Chondrocyte (in vitro differentiated cells): Measurements from ENCODE around the gene IFI27L1. TPM values are rescaled to one million over a fixed set of nuclear protein-coding genes. Genes with fewer than 3 reads are reported as not detected.

Experiments
- DNase-seq: peaks from one replicate; pipeline ENCODE4 v3.0.0; 2021; ENCODE audit warnings: mixed read lengths, low spot score
- H3K27ac Mint-ChIP-seq: one replicate; pipeline ENCODE4 v1.8.0; 2021; ENCODE audit warnings: mild to moderate bottlenecking, moderate library complexity, mixed read lengths; ENCODE audit not compliant: unreplicated experiment
- H3K27me3 Mint-ChIP-seq: 2 replicates; pipeline ENCODE4 v1.8.0; 2021; ENCODE audit warnings: low read depth, mixed read lengths
- H3K36me3 Mint-ChIP-seq: 2 replicates; pipeline ENCODE4 v1.8.0; 2021; ENCODE audit warnings: low read depth, mixed read lengths
- H3K4me1 Mint-ChIP-seq: 2 replicates; pipeline ENCODE4 v1.8.0; 2021; ENCODE audit warnings: low read depth, mild to moderate bottlenecking, mixed read lengths
- H3K4me3 Mint-ChIP-seq: one replicate; pipeline ENCODE4 v1.8.0; 2021; ENCODE audit warnings: mild to moderate bottlenecking, moderate library complexity, mixed read lengths; ENCODE audit not compliant: unreplicated experiment
- H3K9me3 Mint-ChIP-seq: 2 replicates; pipeline ENCODE4 v1.8.0; 2021; ENCODE audit warnings: low read depth, mixed read lengths
- CTCF ChIP-seq: fragments of 200-600 bp; sonication (generic); IDR thresholded peaks from 2 replicates; pipeline ENCODE4 v1.5.0; 2021; ENCODE audit warnings: antibody characterized with exemption, mild to moderate bottlenecking, moderate library complexity
- total RNA-seq: library from RNA; stranded (reverse); gene quantifications from 3 replicates; pipeline ENCODE4 v1.2.1, GENCODE V29; 2021

Gene IFI27L1
- total RNA-seq, 1 donor from 2014 or later = 33.6 TPM

DNA sequence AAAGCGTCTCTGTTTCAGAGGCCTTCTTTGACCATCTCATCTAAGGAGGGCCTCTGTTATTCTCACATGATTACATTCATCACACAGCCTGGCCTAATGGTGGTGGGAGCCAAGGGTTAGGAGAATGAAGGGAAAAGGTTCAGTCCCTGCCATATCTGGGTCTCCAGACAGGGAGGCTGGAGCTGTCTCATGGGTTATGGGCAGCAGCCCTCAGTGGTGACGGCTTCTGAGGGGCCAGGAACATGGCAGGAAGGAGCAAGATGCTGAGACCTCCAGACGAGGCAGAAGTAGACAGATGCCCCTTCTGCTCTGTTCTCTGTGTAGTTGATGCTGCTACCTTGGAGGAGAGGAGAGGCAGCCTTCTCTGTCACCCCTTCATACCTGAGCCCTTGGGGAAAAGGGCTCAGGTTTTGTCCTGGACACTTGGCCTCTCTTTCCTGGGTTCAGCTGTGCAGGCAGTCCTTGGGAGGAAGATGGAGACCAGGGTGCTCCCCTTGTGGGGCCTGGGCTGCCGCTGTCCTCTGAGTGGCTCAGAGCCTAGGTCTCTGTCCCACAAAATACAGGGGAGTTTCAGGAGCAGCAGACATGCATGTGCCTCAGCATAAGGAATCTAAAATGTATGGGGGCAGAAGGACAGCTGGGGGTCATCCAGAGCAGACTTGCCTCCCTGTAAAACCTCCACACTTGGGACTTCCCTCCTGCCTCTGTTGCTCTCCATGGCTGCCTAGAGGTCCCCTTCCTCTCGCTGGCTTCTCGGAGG, 44.7 kb downstream of the IFI27L1 start:
- no peak for TF ChIP-seq CTCF
- Mint-ChIP-seq H3K27ac (no peak overlapping the region), H3K4me3 (no peak overlapping the region), H3K9me3 (peaks cover under 1% of the 10 kb centered on the region), H3K4me1 (peaks cover 32% of the 10 kb centered on the region), H3K27me3 (no peaks in the 10 kb centered on the region), H3K36me3 (peaks cover 3% of the 10 kb centered on the region)
- DNase-seq = no peak

DNA sequence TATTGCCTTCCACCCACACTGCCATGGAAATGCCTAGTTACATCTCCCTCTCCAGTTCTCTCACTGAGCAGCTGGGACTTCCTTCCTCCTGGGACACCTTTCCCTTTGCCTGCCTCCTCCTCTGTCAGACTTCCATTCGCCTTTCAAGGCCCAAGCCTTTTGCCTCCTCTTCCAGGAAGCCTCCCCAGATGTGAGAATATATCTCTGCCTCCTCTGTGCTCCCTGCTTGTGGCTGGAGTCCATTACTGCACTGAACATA, 45.2 kb downstream of the IFI27L1 start:
- Mint-ChIP-seq H3K4me1 (peaks cover 27% of the 10 kb centered on the region), H3K27ac (no peak overlapping the region), H3K4me3 (no peak overlapping the region), H3K9me3 (no peaks in the 10 kb centered on the region), H3K36me3 (peaks cover 3% of the 10 kb centered on the region), H3K27me3 (no peaks in the 10 kb centered on the region)
- no peak for DNase-seq
- no peak for TF ChIP-seq CTCF

- Mint-ChIP-seq H3K36me3 (peaks cover 3% of the 10 kb centered on the region), H3K27me3 (no peaks in the 10 kb centered on the region), H3K9me3 (no peaks in the 10 kb centered on the region), H3K4me1 (peaks cover 23% of the 10 kb centered on the region), H3K27ac (no peak overlapping the region), H3K4me3 (no peak overlapping the region)
- DNase-seq = no peak
- no peak for TF ChIP-seq CTCF
Observed at GRCh38 chr14:94126800-94127199, 45.7 kb downstream of the IFI27L1 start.

DNA sequence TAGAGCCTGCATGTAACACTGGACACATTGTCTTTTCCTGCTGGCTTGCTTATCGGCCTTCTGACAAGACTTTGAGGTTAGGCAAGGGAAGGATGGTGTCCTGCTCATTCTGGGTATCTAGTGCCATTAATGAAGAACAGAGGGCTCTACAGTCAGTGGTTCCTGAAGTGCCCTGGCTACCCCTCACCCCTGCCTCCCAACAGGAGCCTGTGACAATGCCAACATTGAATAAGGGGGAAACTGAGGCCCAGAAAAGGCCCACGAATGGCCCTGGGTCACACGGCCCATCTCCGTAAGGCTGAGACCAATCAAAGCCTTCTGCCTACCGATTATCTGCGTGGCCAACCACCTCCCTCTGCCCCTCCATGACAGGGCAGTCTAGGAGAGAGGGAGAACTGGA, 46.2 kb downstream of the IFI27L1 start:
- no peaks in the 10 kb centered on the region for H3K27me3 Mint-ChIP-seq
- H3K27ac Mint-ChIP-seq = no peak overlapping the region
- peaks cover 3% of the 10 kb centered on the region for H3K36me3 Mint-ChIP-seq
- DNase-seq = no peak
- H3K4me3 Mint-ChIP-seq = no peak overlapping the region
- H3K4me1 Mint-ChIP-seq = peaks cover 17% of the 10 kb centered on the region
- TF ChIP-seq CTCF = no peak
- no peaks in the 10 kb centered on the region for H3K9me3 Mint-ChIP-seq

GRCh38 chr14:94128216-94128839, 47.2 kb downstream of the IFI27L1 start:
- H3K27me3 Mint-ChIP-seq = no peaks in the 10 kb centered on the region
- peak overlapping the region; percentile 70 for H3K27ac Mint-ChIP-seq
- peaks cover 15% of the 10 kb centered on the region for H3K4me1 Mint-ChIP-seq
- no peaks in the 10 kb centered on the region for H3K9me3 Mint-ChIP-seq
- no peak for DNase-seq
- TF ChIP-seq CTCF = no peak
- peaks cover 3% of the 10 kb centered on the region for H3K36me3 Mint-ChIP-seq
- peak overlapping the region; percentile 81 for H3K4me3 Mint-ChIP-seq
